Forelimb muscle (tissue), 1 donor: ENCODE results near the gene ACBD4. TPM values are rescaled to one million over a fixed set of nuclear protein-coding genes. Genes with fewer than 3 reads are reported as not detected.

Experiments used
- DNase-seq: peaks from one replicate; pipeline ENCODE4 v3.0.0-alpha.2; 2013; ENCODE audit warnings: low read depth
- polyA plus RNA-seq: library from polyadenylated mRNA; unstranded; fragments of 120-200 nt; gene quantifications from one replicate; pipeline ENCODE4 v1.2.1, GENCODE V29; 2013; ENCODE audit not compliant: insufficient read length

The ACBD4 gene
- polyA plus RNA-seq, 1 donor, result 4.9 TPM

DNA sequence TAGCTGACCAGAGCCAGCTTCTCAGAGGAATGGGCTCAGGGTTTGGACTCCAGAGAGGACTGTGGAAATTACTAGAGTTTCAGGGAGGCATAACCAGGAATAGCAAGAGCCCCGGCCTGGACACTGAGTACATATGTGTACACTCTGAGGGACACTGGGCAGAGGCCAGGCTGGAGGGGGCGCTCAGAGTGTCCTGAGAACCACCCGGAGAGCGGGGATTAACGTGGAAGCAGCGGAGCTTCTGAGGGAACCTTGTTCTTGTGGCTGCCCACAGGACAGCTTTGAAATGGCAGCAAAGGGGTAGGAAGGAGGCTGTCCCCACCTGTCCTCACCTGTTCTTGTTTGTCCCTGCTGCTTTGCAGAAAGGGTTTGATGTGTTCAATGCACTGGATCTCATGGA, 31.0 kb upstream of the ACBD4 start:
- no peak for DNase-seq

DNA sequence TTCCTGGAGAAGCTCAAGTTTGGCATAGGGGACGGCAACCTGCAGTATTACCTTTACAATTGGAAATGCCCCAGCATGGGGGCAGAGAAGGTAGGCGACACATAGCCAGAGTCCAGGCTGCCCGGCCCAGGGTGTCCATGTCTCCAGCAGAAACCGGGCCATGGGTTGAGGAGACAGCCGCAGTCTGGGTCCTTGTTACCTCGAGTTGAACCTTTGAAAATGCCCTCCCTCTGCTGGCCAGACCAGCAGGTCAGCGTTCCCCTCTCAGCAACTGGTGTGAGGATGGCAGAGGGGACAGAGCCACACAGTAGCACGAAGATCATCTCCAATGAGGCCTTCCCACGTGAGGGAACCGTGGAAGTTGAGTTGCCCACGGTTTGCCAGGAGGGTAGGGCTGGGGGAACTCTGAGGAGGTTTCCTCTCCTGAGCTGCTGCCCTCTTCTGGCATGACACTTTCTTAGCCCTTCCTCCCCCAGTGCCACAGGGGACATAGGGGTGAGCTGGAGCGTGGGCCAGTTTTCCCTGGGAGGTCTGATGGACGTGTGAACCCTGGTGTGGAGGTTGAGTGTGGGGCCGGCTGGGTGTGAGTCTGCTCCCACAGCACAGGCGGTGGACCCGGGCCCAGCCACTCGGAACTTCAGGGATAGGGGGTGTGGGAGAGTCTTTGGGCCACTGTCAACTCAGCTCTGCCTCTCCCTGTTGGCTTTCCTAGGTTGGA, 30.4 kb upstream of the ACBD4 start:
- no peak for DNase-seq

DNA sequence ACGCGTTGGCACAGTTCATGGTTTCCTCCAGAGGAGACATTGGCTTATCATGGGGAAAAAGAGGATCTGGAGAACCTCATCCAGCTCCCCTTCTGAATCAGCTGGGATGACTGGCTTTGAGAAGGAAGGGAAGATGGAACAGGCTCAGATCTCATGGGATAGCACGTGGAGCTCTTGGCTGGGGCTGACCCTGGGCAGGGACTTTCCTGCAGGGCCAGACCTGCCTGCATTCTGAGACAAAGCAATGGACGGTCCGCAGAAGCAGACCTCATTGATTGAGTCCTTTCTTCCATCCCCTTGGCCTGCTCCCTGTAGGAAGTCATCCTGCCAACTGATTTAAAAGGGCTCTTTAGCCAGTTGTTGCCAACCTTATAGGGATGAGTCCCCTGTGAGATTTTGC, 29.4 kb upstream of the ACBD4 start:
- no peak for DNase-seq

DNA sequence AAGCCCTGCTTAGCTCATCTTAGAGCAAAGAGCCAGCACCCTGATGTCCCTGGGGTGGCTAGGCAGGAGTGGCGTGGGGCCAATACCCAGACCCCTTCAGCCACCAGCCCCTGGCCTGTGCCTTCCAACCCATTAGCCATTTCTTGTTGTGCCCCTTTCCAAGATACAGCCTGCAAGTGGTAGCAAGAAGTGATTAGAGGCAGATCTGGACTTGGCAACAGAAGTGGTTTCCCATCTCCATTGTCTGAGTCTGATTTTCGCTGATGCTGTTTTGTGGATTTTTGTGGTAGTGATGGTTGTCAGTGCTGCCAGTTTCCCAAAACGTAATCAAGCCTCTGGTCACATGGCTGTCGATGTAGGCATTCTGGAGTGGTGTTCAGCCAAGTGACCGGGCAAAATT, 28.9 kb upstream of the ACBD4 start:
- DNase-seq, result no peak

DNA sequence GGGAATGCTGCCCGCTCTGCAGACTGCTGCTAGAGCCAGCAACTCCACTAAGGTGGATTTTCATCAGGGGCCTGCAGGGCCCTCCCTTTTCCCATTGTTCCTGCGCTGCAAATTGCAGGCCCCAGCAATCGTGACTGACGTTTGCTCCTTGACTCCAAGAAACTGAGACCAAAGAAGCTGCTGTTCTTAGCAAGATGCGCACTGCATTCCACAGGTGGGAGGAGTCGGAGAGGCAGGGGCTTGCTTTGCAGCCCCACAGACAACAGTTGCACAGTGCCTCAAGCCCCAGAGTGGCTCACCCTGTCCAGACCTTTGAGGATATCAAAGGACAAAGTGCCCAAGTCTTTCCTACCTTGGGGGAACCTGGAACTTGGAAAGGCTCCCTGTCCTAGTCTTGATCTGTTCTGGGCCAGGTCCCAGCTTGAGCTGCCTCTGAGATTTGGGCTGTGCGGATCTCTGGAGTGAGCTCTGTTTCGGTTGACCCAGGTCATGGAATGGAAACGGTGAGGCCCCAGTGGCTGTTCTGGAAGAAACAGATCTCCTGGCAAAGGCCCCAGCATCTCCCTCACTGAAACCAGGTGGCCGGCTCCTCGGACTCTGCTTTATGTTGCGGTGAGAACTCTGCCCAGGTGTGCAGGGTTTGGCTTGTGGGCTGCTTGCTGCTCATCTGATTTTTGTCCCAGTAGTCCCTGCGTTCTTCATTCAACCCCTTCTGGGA, 28.0 kb upstream of the ACBD4 start:
- DNase-seq, result no peak

DNA sequence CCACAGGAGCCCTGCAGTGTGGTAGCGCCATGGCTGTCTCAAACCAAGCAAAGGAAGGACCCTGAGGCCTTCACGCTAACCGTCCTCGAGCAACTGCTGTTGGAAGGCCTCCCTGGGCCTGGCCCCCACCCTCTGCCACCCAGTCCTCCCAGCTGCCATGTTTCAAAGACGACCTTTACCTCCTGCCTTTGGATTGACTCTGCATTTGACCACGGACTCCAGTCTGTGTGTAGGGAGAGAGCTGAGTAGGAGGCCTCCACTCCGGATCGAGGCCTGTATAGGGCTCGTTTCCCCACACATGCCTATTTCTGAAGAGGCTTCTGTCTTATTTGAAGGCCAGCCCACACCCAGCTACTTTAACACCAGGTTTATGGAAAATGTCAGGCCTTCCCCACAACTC, 27.4 kb upstream of the ACBD4 start:
- DNase-seq, result no peak

DNA sequence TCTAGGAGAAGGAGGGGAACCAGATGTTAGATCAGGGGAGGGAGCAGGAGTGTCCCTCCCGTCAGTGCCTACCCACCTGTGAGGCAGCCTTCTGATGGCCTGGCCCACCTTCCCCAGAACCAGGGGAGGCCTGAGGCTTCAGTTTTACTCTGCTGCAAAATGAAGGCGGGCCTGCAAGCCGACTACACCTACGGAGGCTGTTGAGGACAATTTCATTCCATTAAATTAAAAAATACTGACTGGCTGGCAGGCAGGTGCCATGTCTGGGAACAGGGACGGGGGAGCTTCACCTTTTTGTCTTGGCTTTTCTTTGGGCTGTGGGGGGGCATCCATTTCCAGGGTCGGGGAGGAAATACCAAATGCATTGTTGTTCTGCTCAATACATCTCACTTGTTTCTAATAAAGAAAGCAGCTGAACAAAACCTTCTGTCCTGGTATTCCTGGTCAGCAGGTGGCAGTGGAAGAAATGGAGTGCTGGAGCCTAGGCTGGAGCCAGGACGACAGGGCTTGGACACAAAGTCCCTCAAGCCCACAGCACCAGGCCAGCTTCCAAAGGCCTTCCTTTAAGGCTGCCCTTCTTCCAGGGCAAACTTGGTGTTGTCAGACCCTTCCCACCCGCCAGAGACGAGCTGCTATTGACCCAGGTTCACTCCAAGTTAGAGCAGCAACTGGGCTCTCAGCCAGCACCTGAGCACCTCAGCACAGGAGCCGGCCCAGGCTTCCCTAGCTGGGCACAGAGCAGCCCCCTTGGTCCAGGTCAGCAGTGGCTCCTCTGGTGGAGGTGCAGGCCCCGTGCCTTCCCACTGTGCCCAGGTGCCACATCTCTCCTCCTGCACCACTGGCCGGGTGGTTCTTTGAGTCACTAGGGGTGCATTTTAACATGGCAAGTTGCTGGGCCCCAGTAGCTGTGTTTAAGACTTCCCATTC, 26.6 kb upstream of the ACBD4 start:
- DNase-seq, result no peak

DNA sequence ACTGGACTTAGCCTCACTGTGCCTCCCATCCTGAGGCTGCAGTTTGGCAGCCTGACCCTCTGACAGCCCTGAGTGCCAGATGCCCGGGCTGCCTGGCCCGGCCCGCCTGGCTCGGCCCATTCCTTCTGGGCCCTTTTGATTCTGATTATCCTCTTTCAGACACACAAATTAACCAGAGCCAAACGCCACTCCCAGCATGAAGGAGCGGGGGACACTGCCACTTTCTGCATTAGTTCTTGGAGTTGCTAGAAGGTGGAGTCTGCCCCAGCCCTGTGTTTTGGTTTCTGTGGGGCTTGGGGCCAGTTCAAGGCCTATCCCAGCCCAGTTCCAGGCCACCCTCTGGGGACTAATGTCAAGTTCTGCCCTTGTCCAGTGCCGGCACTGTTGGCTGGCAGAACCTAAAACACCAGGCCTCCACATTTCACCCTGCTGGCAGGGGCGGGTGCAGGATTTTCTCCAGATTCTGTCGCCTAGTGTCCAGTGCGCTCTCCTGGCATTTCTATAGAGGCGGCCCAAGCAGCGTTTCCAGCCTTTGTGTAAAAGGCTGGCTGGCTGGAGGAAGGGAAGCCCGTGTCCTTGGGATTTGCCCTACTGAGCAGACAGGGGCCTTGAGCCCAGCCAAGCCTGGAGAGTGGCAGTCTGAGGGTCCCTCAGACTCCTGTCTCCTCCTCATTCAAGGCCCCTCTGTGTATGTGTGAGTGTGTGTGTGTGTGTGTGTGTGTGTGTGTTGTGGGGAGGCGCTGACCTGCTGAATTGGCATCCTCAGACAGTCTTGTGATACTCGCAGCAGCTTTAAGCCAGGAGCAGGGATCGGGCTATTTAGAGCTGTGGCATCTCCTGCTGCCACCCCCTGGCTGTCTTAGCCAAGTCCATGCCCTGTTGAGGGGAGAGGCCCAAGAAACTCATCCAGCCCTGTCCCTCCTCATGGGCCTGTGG, 24.5 kb upstream of the ACBD4 start:
- DNase-seq, result no peak

DNA sequence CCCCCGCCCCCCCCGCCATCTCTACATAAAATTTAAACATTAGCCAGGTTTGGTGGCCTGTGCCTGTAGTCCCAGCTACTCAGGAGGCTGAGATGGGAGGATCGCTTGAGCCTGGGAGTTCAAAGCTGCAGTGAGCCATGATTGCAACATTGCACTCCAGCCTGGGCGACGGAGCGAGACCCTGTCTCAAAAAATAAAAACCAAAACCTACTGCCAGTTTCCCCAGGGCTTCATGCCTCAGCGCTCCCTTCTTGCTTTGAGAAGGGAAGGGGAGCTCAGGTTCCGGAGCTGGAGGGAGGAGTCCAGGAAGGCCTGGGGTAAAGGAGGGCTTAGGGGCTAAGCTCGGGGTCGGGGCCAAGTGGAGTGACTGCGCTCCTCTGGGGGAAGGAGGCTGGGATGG, 23.6 kb upstream of the ACBD4 start:
- DNase-seq, result no peak

DNA sequence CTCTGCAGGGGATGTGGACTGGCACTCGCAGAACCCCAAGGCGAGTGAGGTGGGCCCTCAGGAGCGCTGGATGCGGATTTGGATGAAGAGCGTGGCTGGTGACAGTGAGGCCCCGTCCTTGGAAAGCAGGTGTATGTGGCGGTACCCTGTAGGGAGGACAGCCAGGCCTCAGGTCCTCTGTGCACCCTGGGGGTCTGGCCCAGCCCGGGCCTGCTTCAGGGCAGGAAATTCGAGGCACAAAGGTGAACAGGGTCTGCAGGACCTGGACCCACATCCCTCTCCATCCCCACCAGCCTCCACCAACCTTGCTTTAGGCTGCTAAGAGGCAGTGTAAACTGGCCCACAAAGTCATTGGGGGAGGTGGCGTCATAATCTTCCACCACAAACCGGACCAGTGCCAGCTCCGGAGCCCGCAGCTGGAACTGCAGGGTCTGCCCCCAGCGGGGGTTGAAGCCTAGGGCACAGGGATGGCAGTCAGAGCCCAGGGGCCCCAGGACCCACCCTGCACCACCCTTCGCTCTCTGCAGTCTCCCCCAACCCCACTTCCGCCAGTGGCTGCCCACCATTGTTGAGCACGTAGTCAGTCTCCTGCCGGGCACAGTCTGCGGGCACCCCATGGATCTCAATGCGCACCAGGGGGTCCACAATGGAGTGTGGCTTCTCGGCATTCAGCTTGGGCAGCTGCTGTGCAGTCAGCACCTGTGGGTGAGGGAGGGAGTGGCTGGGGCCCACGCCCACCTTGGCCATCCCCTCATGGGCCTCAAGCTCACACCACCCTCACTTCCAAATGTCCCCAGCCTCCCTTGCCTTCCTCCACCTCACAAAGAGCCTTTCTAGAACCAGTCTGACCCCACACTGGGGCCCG, 22.7 kb upstream of the ACBD4 start:
- no peak for DNase-seq

DNA sequence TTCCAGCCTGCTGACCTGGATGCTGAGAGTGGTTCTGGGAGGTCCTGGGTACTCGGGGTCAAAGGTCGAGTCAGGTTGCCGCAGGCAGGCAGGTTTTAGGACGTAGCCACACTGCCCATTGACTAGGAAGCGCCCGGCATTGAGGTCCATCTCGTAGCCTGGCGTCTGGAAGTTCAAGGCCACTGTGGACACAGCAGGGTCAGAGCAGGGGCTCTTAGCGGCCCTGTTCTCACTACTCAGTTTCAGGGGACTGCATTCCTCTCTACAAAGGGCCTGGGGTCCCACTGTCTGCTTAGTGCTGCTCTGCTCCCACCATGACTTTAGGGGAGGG, 22.1 kb upstream of the ACBD4 start:
- no peak for DNase-seq

DNA sequence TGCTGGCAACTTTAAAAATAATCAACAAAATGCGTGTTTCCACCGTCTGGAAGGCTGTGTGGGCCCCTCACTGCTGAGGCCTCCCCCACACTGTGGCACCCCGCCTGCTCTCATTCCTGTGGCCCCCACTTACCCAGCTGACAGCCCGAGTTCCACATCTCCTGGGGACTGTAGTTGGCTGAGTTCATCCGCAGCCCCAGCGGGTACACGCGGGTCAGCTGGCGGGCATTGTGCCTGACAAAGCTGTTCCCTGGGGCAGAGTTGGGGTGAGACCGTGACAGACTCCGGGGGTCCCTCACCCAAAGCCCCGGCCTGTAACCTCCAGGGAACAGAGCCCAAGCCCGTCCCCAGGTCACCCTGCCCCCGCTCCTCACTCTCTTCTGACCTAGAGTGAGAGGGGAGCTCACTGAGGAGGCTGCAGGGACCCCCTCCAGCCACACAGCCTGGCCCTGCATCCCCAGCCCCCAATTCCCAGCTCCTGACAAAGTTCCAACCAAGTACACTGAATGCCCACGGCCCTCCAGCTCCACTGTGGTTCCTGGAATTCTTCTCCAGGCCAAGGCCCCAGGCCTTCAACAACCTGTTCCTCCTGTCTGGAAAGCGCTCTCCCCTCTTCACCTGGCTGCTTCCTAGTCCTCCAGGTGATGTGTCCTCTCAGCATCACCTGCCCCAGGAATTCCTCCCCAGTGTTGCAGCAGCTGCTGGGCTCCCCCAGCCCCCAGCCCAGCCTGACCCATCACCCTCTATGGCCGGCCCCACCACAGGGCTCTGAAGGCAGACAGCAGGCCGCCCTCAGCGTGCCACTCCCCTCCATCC, 21.2 kb upstream of the ACBD4 start:
- DNase-seq, result no peak

DNA sequence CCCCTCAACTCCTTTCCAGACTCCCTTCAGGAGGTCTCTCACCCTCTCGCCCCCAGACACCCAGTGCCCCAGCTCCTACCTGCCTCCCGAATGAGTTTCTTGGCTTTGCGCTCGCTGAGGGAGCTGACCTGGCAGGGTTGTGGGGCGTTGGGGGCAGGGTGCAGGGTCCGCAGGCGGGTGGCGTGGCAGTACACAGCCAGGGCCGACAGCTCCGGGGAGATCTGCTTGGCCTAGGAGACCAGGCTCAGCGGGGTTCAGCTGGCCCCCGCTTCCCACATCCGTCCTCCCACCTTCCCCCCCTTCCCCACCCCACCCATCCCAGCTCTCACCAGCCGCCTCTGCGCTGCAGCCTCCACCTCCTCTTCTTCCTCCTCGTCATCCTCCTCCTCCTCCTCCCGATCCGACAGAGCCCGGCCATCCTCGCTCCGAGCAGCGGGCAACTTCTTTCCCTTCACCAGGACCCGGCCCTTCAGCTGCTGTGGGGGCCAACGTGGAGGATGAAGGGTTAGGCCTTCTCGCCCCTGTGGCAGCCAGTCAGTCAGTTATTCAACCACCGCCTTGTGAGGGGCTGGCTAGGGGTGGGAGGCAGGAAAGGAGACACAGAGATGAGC, 20.4 kb upstream of the ACBD4 start:
- DNase-seq, result no peak

DNA sequence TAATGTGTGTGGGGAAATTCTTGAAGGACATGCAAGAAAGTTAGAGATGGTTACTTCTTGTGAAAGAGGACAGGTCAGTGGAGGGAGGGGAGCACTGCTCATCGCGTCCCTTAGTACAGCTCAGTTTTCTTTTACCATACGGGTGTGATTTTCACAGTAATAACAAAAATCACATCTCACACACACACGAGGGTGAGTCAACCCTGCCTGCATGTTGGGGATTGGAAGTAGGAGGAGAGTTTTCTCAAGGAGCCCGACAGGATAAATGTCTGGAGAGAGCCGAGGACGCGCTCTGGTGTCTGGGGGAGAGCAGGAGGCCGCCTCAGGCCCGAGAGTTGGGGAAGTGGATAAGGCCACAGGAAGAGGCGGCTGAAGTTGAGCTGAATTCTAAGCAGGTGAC, 19.6 kb upstream of the ACBD4 start:
- no peak for DNase-seq

DNA sequence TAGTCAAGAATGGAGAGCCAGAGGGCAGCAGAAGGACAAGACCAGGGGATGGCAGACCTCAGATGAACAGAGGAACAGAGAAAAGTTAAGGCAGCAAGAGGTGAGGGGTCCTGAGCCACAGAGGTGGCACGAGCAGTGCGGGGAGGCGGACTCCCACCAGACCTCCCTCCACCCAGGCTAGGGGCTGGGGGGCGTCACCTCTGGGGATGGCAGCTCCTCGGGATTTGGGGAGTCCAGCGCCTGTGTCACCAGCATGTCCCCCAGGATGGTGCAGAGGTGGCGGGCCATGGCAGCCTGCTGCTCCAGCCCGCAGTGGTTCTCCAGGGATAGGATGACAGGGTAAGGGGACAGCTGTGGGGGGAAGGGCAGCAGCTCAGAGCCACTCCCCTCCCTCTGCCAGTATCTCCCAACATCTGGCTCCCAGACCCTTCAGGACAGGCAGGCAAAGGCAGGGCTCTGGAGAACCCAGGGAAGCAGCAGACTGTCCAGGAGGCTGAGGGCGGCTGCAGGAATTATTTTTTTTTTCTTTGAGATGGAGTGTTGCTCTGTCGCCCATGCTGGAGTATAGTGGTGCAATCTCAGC, 19.0 kb upstream of the ACBD4 start:
- DNase-seq, result no peak

DNA sequence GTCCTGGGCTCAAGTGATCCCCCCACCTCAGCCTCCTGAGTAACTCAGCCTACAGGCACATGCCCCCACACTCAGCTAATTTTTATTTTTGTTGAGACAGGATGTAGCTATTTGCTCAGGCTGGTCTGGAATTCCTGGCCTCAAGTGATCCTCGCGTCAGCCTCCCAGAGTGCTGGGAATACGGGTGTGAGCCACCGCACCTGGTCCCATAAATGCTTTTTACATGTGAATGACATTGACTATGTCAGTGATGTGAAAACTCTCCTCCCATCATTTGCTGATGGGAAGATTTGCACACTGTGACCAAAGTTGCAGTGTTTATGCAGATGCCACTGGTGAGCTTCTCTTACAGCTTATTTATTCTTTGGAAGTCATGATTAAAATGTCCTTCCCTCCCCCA, 18.2 kb upstream of the ACBD4 start:
- no peak for DNase-seq

DNA sequence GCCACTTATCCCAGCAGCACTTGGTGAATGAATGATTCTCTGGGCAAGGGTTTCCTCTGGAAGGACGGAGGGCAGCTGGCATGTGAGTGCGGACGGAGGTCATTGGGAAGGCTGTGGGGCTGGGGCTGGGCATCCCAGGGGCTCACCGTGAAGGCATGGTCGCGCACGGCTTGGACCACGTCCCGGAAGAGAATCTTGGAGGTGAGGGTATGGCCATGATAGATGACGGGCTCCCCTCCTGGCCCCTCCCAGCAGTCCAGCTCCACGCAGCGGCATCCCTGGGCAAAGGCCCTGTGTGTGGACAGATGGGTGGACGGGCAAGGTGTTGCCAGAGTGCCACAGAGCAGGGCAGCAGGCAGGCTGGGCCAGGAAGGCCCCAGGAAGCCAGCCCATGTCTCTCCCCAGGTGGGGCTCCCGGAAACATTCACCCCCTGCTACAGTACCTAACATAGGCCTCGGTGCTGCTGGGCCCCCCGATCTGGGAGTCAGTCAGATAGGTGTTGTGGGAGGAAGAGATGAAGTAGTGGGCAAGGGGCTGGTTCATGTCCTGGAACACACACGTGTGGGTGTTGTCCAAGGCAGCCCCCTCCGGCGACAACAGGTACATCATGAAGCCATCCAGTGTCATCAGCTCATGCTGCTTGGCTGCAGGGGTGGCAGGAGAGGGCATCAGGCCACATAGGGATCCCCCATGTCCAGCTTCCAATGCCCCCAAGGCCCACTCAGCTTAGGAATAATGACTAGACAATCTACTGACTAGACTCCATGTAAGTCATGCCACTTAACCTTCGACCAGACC, 17.4 kb upstream of the ACBD4 start:
- no peak for DNase-seq

DNA sequence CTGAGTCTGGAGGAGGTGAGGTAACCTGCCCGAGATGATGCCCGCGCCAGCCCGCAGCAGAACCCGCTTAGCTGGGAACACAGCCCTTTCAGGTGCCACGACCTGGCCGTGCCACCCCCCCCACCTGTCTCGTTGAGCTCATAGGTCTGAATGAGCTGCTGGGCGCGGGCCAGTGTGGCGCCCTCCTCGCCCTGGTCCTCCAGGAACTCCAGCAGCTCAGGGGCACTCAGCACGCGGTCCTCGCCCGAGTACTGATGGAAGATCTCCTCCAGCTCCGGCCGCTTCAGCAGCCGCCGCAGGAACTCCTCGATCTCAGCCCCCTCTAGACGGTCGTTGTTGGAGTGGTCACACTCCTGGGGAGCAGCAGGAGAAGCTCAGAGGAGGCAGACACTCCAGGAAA, 16.8 kb upstream of the ACBD4 start:
- no peak for DNase-seq
